ENCODE measurements around the gene LAMA3. TPM values are rescaled to one million over a fixed set of nuclear protein-coding genes. Genes with fewer than 3 reads are reported as not detected.

LAMA3 gene
- total and polyA plus RNA-seq, 10 of the 15 experiments (the other 5 are each of a cell fraction or from before 2014, with no cell fraction given), result 0.37 to 6.5 (median 5.4) TPM

DNA sequence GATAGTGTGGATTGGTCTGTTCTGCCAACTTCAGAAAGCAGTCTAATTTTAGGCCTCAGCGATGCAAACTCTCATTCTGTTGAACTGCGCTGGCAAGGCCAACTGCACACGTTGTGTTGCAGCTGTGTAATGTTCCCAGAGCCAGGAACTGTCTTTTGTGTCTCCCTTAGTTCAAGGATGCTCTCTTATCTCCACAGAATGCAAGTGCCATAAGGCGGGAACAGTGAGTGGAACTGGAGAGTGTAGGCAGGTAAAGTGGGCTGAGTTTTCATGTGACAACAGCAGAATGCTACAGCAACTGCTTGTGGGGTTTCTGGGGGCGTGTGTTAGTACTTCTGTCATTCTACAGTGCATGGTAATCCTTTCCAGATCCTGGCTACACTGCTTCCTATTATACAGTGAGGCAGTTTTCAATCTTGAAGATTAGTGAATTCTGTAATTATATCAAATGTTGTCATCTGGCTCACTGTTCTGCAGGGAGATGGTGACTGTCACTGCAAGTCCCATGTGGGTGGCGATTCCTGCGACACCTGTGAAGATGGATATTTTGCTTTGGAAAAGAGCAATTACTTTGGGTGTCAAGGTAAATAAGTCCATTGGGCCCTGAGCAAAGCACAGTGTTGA, 125.8 kb downstream of the LAMA3 start (continued):
- TF ChIP-seq, protein P1, sequence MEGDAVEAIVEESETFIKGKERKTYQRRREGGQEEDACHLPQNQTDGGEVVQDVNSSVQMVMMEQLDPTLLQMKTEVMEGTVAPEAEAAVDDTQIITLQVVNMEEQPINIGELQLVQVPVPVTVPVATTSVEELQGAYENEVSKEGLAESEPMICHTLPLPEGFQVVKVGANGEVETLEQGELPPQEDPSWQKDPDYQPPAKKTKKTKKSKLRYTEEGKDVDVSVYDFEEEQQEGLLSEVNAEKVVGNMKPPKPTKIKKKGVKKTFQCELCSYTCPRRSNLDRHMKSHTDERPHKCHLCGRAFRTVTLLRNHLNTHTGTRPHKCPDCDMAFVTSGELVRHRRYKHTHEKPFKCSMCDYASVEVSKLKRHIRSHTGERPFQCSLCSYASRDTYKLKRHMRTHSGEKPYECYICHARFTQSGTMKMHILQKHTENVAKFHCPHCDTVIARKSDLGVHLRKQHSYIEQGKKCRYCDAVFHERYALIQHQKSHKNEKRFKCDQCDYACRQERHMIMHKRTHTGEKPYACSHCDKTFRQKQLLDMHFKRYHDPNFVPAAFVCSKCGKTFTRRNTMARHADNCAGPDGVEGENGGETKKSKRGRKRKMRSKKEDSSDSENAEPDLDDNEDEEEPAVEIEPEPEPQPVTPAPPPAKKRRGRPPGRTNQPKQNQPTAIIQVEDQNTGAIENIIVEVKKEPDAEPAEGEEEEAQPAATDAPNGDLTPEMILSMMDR (IDR thresholded peaks at IDR 0.05 in 2 of 3, conservative IDR thresholded peaks at IDR 0.05 in 1 of 3; ENCODE audit: control insufficient read depth in 2 of 3, extremely low read depth in 1 of 3, insufficient read depth in 1 of 3, low read depth in 3 of 3, low read length in 3 of 3), result no peak

DNA sequence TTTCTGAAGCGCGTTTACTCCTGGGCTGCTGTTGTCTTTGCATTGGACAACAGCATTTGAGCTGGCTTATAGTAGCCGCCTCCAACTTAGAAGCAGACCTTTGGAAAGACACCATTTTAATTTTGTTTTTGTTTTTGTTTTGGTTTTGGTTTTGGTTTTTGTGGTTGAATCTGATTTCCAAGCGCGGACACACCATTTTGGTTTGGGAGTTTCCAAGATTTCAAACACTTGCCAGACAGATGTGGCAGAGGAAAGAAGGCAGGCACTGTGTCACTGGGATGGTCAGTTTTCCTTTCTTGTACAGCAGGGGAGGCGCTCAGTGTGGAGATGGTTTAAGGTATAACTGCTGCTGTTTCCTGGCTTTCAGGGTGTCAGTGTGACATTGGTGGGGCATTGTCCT, 126.8 kb downstream of the LAMA3 start:
- Histone ChIP-seq H3K9ac (ENCODE audit: control insufficient read depth, insufficient read depth, low read length) (no peak overlapping the region), H2AFZ (ENCODE audit: control insufficient read depth, low read depth, low read length) (peak overlapping the region; percentile 10; the same call in 1 of the 2 replicates), H3K9me3 (replicated peaks; ENCODE audit: control insufficient read depth, insufficient read depth, low read length) (no peaks in the 10 kb centered on the region), H4K20me1 (ENCODE audit: control insufficient read depth, insufficient read depth) (no peaks in the 10 kb centered on the region), H3K4me3 (no peak overlapping the region), H3K27me3 (replicated peaks in 1 of 2; ENCODE audit: control insufficient read depth in 2 of 2, insufficient read depth in 2 of 2, low read length in 1 of 2) (no peaks in the 10 kb centered on the region; a peak in 1 of 4 replicates), H3K4me2 (ENCODE audit: control insufficient read depth, insufficient read depth) (no peak overlapping the region), H3K36me3 (ENCODE audit: control insufficient read depth in 2 of 2, insufficient read depth in 2 of 2, low read length in 1 of 2) (no peaks in the 10 kb centered on the region), H3K79me2 (ENCODE audit: control insufficient read depth, insufficient read depth, low read length) (no peaks in the 10 kb centered on the region), H3K27ac (ENCODE audit: control insufficient read depth, insufficient read depth) (no peak overlapping the region), H3K4me1 (ENCODE audit: control insufficient read depth, insufficient read depth, low read length) (peaks cover 4% of the 10 kb centered on the region)
- ChIA-PET CTCF (no interaction called here), RAD21 (ENCODE audit: unreplicated experiment) (no interaction called here), SMC1A (ENCODE audit: uncharacterized antibody, unreplicated experiment) (no interaction called here), POLR2A (no interaction called here)
- BruUV-seq (replicated peaks), result no TSS peak
- in situ Hi-C loops (cut with MboI), result no loop called here
- intact Hi-C loops (cut with micrococcal nuclease; ENCODE audit: unreplicated experiment), result no loop called here
- FAIRE-seq, result no peak
- TF ChIP-seq RUNX3 (IDR thresholded peaks at IDR 0.05; ENCODE audit: low read length), result peak; percentile 60
- TF ChIP-seq ZNF384 (IDR thresholded peaks at IDR 0.05; ENCODE audit: borderline replicate concordance, low read depth, low read length), result no peak
- TF ChIP-seq SUPT20H (IDR thresholded peaks at IDR 0.05; ENCODE audit: borderline replicate concordance, control insufficient read depth, low read depth, low read length), result no peak
- 0 out of 2 replicates have a peak, but pooled peaks have one; percentile 31 for TF ChIP-seq CBFB (IDR thresholded peaks at IDR 0.05; ENCODE audit: low read depth)
- TF ChIP-seq JUND (IDR thresholded peaks at IDR 0.05; ENCODE audit: low read depth, low read length), result no peak
- DNase-seq (ENCODE audit: low read depth, low spot score), result no peak
- no peak for ATAC-seq
- WGBS (ENCODE audit: insufficient coverage, insufficient replicate concordance, low lambda C conversion rate, missing lambda C conversion rate), result 71% methylated on average over 6 of the region's 6 CpGs

Measured in GM12878 (cell line).